Panc1 (cell line): ENCODE measurements around the gene DUSP23. TPM values are rescaled to one million over a fixed set of nuclear protein-coding genes. Genes with fewer than 3 reads are reported as not detected.

Source experiments
- ATAC-seq: fragments of 200-7000 bp; cut with Tn5 transposase; 2 replicates; pipeline ENCODE4 v1.9.1; 2020; ENCODE audit warnings: mild to moderate bottlenecking, moderate library complexity
- BruUV-seq: library from RNA; stranded (reverse); fragments of 400-500 nt; replicated peaks from 2 replicates; lab custom pipeline; 2021; lab: Mats Ljungman, UMichigan
- CTCF ChIA-PET: fragments of 300-600 bp; sonication (Branson Sonifier 250); formaldehyde crosslinking; loops from one replicate; lab custom pipeline; 2022; ENCODE audit warnings: antibody characterized with exemption; lab: Charles Lee
- POLR2A ChIA-PET: fragments of 300-600 bp; sonication (Branson Sonifier 250); formaldehyde crosslinking; loops from one replicate; lab custom pipeline; 2022; ENCODE audit warnings: antibody characterized with exemption; lab: Charles Lee
- DNase-seq: peaks from one replicate; pipeline ENCODE4 v3.0.0-alpha.2; 2010; ENCODE audit warnings: low read depth, low spot score
- H3K27ac ChIP-seq: 2 replicates; pipeline ENCODE4 v1.5.1; 2011; ENCODE audit warnings: mild to moderate bottlenecking, low read length, inconsistent platforms
- H3K27me3 ChIP-seq: fragments of 200-500 bp; sonication (Bioruptor generic); 2 replicates; pipeline ENCODE4 v1.6.0; 2014; ENCODE audit warnings: low read length, inconsistent platforms; ENCODE audit not compliant: control insufficient read depth, insufficient read depth
- H3K36me3 ChIP-seq: fragments of 200-500 bp; sonication (Bioruptor generic); 2 replicates; pipeline ENCODE4 v1.5.1; 2014; ENCODE audit warnings: inconsistent platforms, mild to moderate bottlenecking, low read length, moderate library complexity; ENCODE audit not compliant: control insufficient read depth, insufficient read depth
- H3K4me1 ChIP-seq: 2 replicates; pipeline ENCODE4 v1.5.1; 2011; ENCODE audit warnings: inconsistent platforms, mild to moderate bottlenecking, low read length, moderate library complexity; ENCODE audit not compliant: control insufficient read depth, insufficient read depth
- H3K4me3 ChIP-seq, 2 experiments: 2 replicates each; pipeline ENCODE4 v1.5.1; 2011 to 2012; ENCODE audit warnings: low read depth in 2 of 2, low read length in 2 of 2, mild to moderate bottlenecking in 2 of 2, inconsistent platforms in 1 of 2, moderate library complexity in 1 of 2
- H3K9me3 ChIP-seq: fragments of 200-500 bp; sonication (Bioruptor generic); 2 replicates; pipeline ENCODE4 v1.5.1; 2014; ENCODE audit warnings: low read depth, mild to moderate bottlenecking, inconsistent platforms, low read length, moderate library complexity; ENCODE audit not compliant: control insufficient read depth, insufficient read depth
- CTCF ChIP-seq: fragments of 450-650 bp; IDR thresholded peaks from 2 replicates; pipeline ENCODE4 v1.5.1; 2017; ENCODE audit warnings: mild to moderate bottlenecking
- POLR2AphosphoS5 ChIP-seq: IDR thresholded peaks from 2 replicates; pipeline ENCODE4 v1.6.1; 2012; ENCODE audit warnings: mild to moderate bottlenecking, low read depth, low read length, moderate library complexity
- REST ChIP-seq, 2 experiments: IDR thresholded peaks; 2 replicates each; pipeline ENCODE4 v1.6.1; 2011 to 2012; ENCODE audit warnings: low read depth in 2 of 2, control low read depth in 1 of 2, low read length in 1 of 2, mild to moderate bottlenecking in 1 of 2, moderate library complexity in 1 of 2; ENCODE audit not compliant: insufficient read depth in 1 of 2
- SIN3A ChIP-seq: IDR thresholded peaks from 2 replicates; pipeline ENCODE4 v1.6.1; 2012; ENCODE audit warnings: low read depth, mild to moderate bottlenecking, low read length, moderate library complexity, borderline replicate concordance; ENCODE audit not compliant: insufficient read depth
- TCF7L2 ChIP-seq: IDR thresholded peaks from 2 replicates; pipeline ENCODE4 v1.6.1; 2011; ENCODE audit warnings: mild to moderate bottlenecking, low read depth, low read length, inconsistent platforms
- in situ Hi-C: cut with HindIII; loops from 2 replicates; pipeline ENCODE4 v1.10.0; 2016; ENCODE audit warnings: low sequenced_read_pairs, low pct_unique_long_range_greater_than_20kb
- intact Hi-C: fragments of 100-400 bp; cut with micrococcal nuclease; formaldehyde crosslinking; loops from one replicate; pipeline ENCODE4 v1.10.0; 2022; ENCODE audit not compliant: unreplicated experiment
- total RNA-seq: library from RNA; stranded (reverse); gene quantifications from one replicate; pipeline ENCODE4 v1.2.1, GENCODE V29; 2021; ENCODE audit not compliant: unreplicated experiment

DUSP23 gene
- total RNA-seq, 1 experiment from 2014 or later = 36.1 TPM

- ATAC-seq (no peak), DNase-seq (no peak)
- TF ChIP-seq REST (IDR thresholded peaks at IDR 0.05; ENCODE audit: insufficient read depth in 1 of 2, low read depth in 2 of 2, low read length in 1 of 2) = no peak
- no peak for TF ChIP-seq SIN3A
- no peak for TF ChIP-seq POLR2AphosphoS5
- no TSS peak for BruUV-seq
- ChIA-PET POLR2A (no interaction called here), CTCF (no interaction called here)
- Histone ChIP-seq H3K9me3 (no peaks in the 10 kb centered on the region), H3K27me3 (peaks cover 3% of the 10 kb centered on the region; the same call in 1 of the 2 replicates), H3K4me1 (no peaks in the 10 kb centered on the region), H3K4me3 (no peak overlapping the region), H3K27ac (no peak overlapping the region), H3K36me3 (no peaks in the 10 kb centered on the region)
- in situ Hi-C loops (no loop called here), intact Hi-C loops (no loop called here)
Observed at GRCh38 chr1:159827549-159827948, 46.8 kb downstream of the DUSP23 start.

DNA sequence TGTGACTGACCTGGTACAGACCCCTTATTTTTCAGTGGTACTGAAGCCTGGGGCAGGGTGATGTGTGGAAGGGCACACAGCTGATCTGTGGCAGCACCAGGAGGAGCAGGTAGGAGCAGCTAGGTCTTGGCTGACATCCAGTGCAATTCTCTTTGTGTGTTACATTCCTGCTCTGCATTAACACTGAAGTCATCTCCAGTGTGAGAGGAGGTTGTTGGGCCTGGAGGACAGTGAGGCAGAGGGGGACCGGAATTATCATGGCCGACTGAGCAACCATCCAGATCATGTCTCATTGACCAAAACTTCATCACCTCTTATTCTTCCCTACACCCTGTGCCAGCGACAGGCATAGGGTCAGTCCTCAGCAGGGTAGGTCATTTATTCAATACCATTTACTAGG is 47.4 kb downstream of the DUSP23 start:
- in situ Hi-C loops = no loop called here

More for the DNA sequence above, 47.4 kb downstream of the DUSP23 start:
- Histone ChIP-seq H3K36me3 (no peaks in the 10 kb centered on the region), H3K27ac (no peak overlapping the region), H3K27me3 (peaks cover 3% of the 10 kb centered on the region; the same call in 1 of the 2 replicates), H3K4me3 (no peak overlapping the region), H3K9me3 (no peaks in the 10 kb centered on the region), H3K4me1 (no peaks in the 10 kb centered on the region)
- ChIA-PET POLR2A (no interaction called here), CTCF (no interaction called here)
- no peak for TF ChIP-seq POLR2AphosphoS5
- TF ChIP-seq TCF7L2 = no peak
- TF ChIP-seq CTCF = no peak
- no TSS peak for BruUV-seq
- DNase-seq (no peak), ATAC-seq (no peak)
- intact Hi-C loops = no loop called here
